HepG2 (cell line): ENCODE data around the gene DIRAS1. TPM values are rescaled to one million over a fixed set of nuclear protein-coding genes. Genes with fewer than 3 reads are reported as not detected.

ENCODE experiments used
- ATF7-NPFF ChIP-seq: sonication (generic); formaldehyde crosslinking; IDR thresholded peaks from 2 replicates; pipeline ENCODE4 v1.8.1; 2023; ENCODE audit warnings: mild to moderate bottlenecking, low read depth, missing genetic modification reagents, moderate library complexity
- CREBL2 ChIP-seq: sonication (generic); formaldehyde crosslinking; IDR thresholded peaks from 2 replicates; pipeline ENCODE4 v1.8.1; 2023; ENCODE audit warnings: missing genetic modification reagents, mild to moderate bottlenecking, borderline replicate concordance
- CREM ChIP-seq, 2 experiments: sonication (generic) in 1 of 2; formaldehyde crosslinking in 1 of 2; IDR thresholded peaks; 2 replicates each; pipeline versions ENCODE4 v1.4.0 to v1.6.1; 2016 to 2020; ENCODE audit warnings: antibody characterized with exemption in 1 of 2, mild to moderate bottlenecking in 1 of 2, missing genetic modification reagents in 1 of 2
- GLMP ChIP-seq: sonication (generic); formaldehyde crosslinking; IDR thresholded peaks from 2 replicates; pipeline ENCODE4 v1.9.0; 2021; ENCODE audit warnings: missing genetic modification reagents, mild to moderate bottlenecking, borderline replicate concordance
- KMT2A ChIP-seq: sonication (generic); formaldehyde crosslinking; IDR thresholded peaks from 2 replicates; pipeline ENCODE4 v1.4.0; 2020; ENCODE audit warnings: missing genetic modification reagents
- PHF5A ChIP-seq: IDR thresholded peaks from one replicate; pipeline ENCODE4 v1.6.1; 2018; ENCODE audit warnings: low read depth, missing genetic modification reagents; ENCODE audit not compliant: unreplicated experiment
- RBAK ChIP-seq: sonication (generic); formaldehyde crosslinking; IDR thresholded peaks from 2 replicates; pipeline ENCODE4 v1.5.1; 2020; ENCODE audit warnings: mild to moderate bottlenecking, missing genetic modification reagents
- SMAD1 ChIP-seq: sonication (generic); formaldehyde crosslinking; IDR thresholded peaks from 2 replicates; pipeline ENCODE4 v1.4.0; 2020; ENCODE audit warnings: missing genetic modification reagents, low read depth, mild to moderate bottlenecking, borderline replicate concordance
- SMAD3 ChIP-seq: sonication (generic); formaldehyde crosslinking; IDR thresholded peaks from 2 replicates; pipeline ENCODE4 v1.4.0; 2020; ENCODE audit warnings: missing genetic modification reagents
- SRF ChIP-seq: IDR thresholded peaks from 2 replicates; pipeline ENCODE4 v1.6.1; 2011; ENCODE audit warnings: mild to moderate bottlenecking, low read depth, low read length, moderate library complexity
- TOPORS ChIP-seq: sonication (generic); formaldehyde crosslinking; IDR thresholded peaks from 2 replicates; pipeline ENCODE4 v1.8.0; 2023; ENCODE audit warnings: mild to moderate bottlenecking, missing genetic modification reagents
- WIZ ChIP-seq: sonication (generic); formaldehyde crosslinking; IDR thresholded peaks from 2 replicates; pipeline ENCODE4 v1.5.1; 2020; ENCODE audit warnings: mild to moderate bottlenecking, missing genetic modification reagents
- YY1 ChIP-seq: IDR thresholded peaks from 2 replicates; pipeline ENCODE4 v1.6.1; 2011; ENCODE audit warnings: low read length, low read depth, moderate library complexity, mild to moderate bottlenecking; ENCODE audit not compliant: insufficient read depth, insufficient replicate concordance
- ZNF121 ChIP-seq: sonication (generic); formaldehyde crosslinking; IDR thresholded peaks from 2 replicates; pipeline ENCODE4 v1.5.0; 2020; ENCODE audit warnings: mild to moderate bottlenecking, missing genetic modification reagents
- ZNF138 ChIP-seq: sonication (generic); formaldehyde crosslinking; IDR thresholded peaks from 2 replicates; pipeline ENCODE4 v1.5.0; 2020; ENCODE audit warnings: mild to moderate bottlenecking, low read depth, missing genetic modification reagents
- ZNF251 ChIP-seq: sonication (generic); formaldehyde crosslinking; IDR thresholded peaks from 2 replicates; pipeline ENCODE4 v1.9.0; 2021; ENCODE audit warnings: mild to moderate bottlenecking, missing genetic modification reagents
- ZNF496 ChIP-seq: sonication (generic); formaldehyde crosslinking; IDR thresholded peaks from 2 replicates; pipeline ENCODE4 v1.8.1; 2023; ENCODE audit warnings: mild to moderate bottlenecking, moderate library complexity, missing genetic modification reagents; ENCODE audit not compliant: insufficient replicate concordance
- ZNF512 ChIP-seq: sonication (generic); formaldehyde crosslinking; IDR thresholded peaks from 2 replicates; pipeline ENCODE4 v1.4.0; 2020; ENCODE audit warnings: mild to moderate bottlenecking, missing genetic modification reagents
- ZNF770 ChIP-seq: sonication (generic); formaldehyde crosslinking; IDR thresholded peaks from 2 replicates; pipeline ENCODE4 v1.5.0; 2020; ENCODE audit warnings: mild to moderate bottlenecking, missing genetic modification reagents
- ZNF780A ChIP-seq: sonication (generic); formaldehyde crosslinking; IDR thresholded peaks from 2 replicates; pipeline ENCODE4 v1.8.0; 2022; ENCODE audit warnings: mild to moderate bottlenecking, missing genetic modification reagents, moderate library complexity
- ZSCAN22 ChIP-seq: sonication (generic); formaldehyde crosslinking; IDR thresholded peaks from 2 replicates; pipeline ENCODE4 v1.4.0; 2020; ENCODE audit warnings: mild to moderate bottlenecking, missing genetic modification reagents
- polyA plus RNA-seq, 8 experiments: library from polyadenylated mRNA; depleted of rRNA in 3 of 8; stranded (reverse) in 7 of 8; unstranded in 1 of 8; fragments of >200 nt; fragmentation: Illumina TruSeq in 4 of 8; extraction: Trizol in 4 of 8; gene quantifications; 2 replicates each; pipeline versions ENCODE4 v1.2.1 to v1.2.3, GENCODE V29; 2011 to 2016; ENCODE audit warnings: low read depth in 4 of 8, missing spikeins in 1 of 8, mixed read lengths in 1 of 8; ENCODE audit not compliant: insufficient read depth in 1 of 8
- total RNA-seq, 5 experiments: library from RNA; depleted of rRNA; stranded (reverse); fragments of >200 nt; fragmentation: Illumina TruSeq; extraction: Trizol; gene quantifications; 2 replicates each; pipeline ENCODE4 v1.2.3, GENCODE V29; 2016; ENCODE audit warnings: low read depth in 1 of 5
- TF ChIP-seq, protein P1 (sequence below): sonication (generic); formaldehyde crosslinking; conservative IDR thresholded peaks from 2 replicates; pipeline ENCODE4 v1.4.0; 2020; ENCODE audit warnings: missing genetic modification reagents

The DIRAS1 gene
- total and polyA plus RNA-seq, 2 of the 13 experiments (the other 11 are each of a cell fraction or from before 2014, with no cell fraction given), result 0.97 to 1.8 TPM

GRCh38 chr19:2739602-2740313 lies 18.6 kb upstream of the DIRAS1 start, which contains the start of gene SLC39A3 (continued):
- TF ChIP-seq KMT2A (peak; percentile 95), CREBL2 (peak; percentile 67), ZSCAN22 (CRISPR knock-in tag) (peak; percentile 28; the same call in 1 of the 2 replicates), PHF5A (CRISPR knock-in tag) (peak; percentile 92), RBAK (CRISPR knock-in tag) (no peak), ZNF780A (CRISPR knock-in tag) (peak; percentile 33; the same call in 1 of the 2 replicates), SMAD1 (CRISPR knock-in tag) (no peak), ZNF770 (peak; percentile 64; the same call in 1 of the 2 replicates), YY1 (peak; percentile 76), ZNF512 (CRISPR knock-in tag) (no peak), ZNF121 (CRISPR knock-in tag) (peak; percentile 50), SRF (peak; percentile 73; the same call in 1 of the 2 replicates), GLMP (CRISPR knock-in tag) (no peak), TOPORS (peak; percentile 90), CREM (IDR thresholded peaks at IDR 0.05) (peak; percentile 66; the same call in 1 of the 2 replicates), CREM (CRISPR knock-in tag; IDR thresholded peaks at IDR 0.05) (peak; percentile 11; the same call in 1 of the 2 replicates), ZNF496 (no peak), SMAD3 (CRISPR knock-in tag) (peak; percentile 100), WIZ (CRISPR knock-in tag) (peak; percentile 99), ZNF138 (no peak), ZNF251 (CRISPR knock-in tag) (no peak), ATF7-NPFF (CRISPR knock-in tag) (peak; percentile 94)
- TF ChIP-seq, protein P1, sequence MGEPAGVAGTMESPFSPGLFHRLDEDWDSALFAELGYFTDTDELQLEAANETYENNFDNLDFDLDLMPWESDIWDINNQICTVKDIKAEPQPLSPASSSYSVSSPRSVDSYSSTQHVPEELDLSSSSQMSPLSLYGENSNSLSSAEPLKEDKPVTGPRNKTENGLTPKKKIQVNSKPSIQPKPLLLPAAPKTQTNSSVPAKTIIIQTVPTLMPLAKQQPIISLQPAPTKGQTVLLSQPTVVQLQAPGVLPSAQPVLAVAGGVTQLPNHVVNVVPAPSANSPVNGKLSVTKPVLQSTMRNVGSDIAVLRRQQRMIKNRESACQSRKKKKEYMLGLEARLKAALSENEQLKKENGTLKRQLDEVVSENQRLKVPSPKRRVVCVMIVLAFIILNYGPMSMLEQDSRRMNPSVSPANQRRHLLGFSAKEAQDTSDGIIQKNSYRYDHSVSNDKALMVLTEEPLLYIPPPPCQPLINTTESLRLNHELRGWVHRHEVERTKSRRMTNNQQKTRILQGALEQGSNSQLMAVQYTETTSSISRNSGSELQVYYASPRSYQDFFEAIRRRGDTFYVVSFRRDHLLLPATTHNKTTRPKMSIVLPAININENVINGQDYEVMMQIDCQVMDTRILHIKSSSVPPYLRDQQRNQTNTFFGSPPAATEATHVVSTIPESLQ (CRISPR knock-in tag), result peak; percentile 98
